ENCODE results near the gene BACE1. TPM values are rescaled to one million over a fixed set of nuclear protein-coding genes. Genes with fewer than 3 reads are reported as not detected.

BACE1 gene
- polyA plus RNA-seq: 20.6 and 21.0 TPM in 2 replicates
- 21.2 and 26.9 TPM in 2 replicates for polyA minus RNA-seq

GRCh38 chr11:117316197-117316961, at the start of gene BACE1:
Gene BACE1, minus strand, starts transcription at chr11:117316256. Its CDS starts 461 bp downstream, at chr11:117315795.
- Histone ChIP-seq H3K27me3 (ENCODE audit: insufficient read depth, low read depth, low read length) (no peaks in the 10 kb centered on the region), H3K27ac (ENCODE audit: low read length) (peak within 1 kb of the TSS; percentile 8), H4K20me1 (ENCODE audit: insufficient read depth) (no peaks in the 10 kb centered on the region), H3K79me2 (replicated peaks; ENCODE audit: insufficient read depth, low read length) (no peaks in the 10 kb centered on the region), H3F3A (ENCODE audit: insufficient read depth, low read length, poor library complexity, severe bottlenecking) (no peaks in the 10 kb centered on the region), H3K4me3 (ENCODE audit: low read length) (peak within 1 kb of the TSS; percentile 92), H3K4me2 (ENCODE audit: low read length) (peak within 1 kb of the TSS; percentile 72), H2AFZ (ENCODE audit: low read depth, low read length) (peak within 1 kb of the TSS; percentile 91), H3K36me3 (ENCODE audit: insufficient read depth, low read length) (no peaks in the 10 kb centered on the region), H3K9ac (ENCODE audit: low read length) (peak within 1 kb of the TSS; percentile 79), H3K9me2 (ENCODE audit: insufficient read depth, low read length) (no peaks in the 10 kb centered on the region), H3K9me3 (ENCODE audit: low read length) (no peaks in the 10 kb centered on the region)
- peak; percentile 57 for TF ChIP-seq CTCF (IDR thresholded peaks at IDR 0.05; ENCODE audit: poor library complexity, severe bottlenecking)
- peak; percentile 57 for TF ChIP-seq REST (IDR thresholded peaks at IDR 0.05; ENCODE audit: borderline replicate concordance)
- TF ChIP-seq MXI1 (conservative IDR thresholded peaks at IDR 0.05; ENCODE audit: poor library complexity, severe bottlenecking): peak; percentile 34
- no peak for TF ChIP-seq EZH2 (IDR thresholded peaks at IDR 0.05; ENCODE audit: borderline replicate concordance, insufficient read depth, low read length, poor library complexity, severe bottlenecking)
- TF ChIP-seq EP300 (conservative IDR thresholded peaks at IDR 0.05; ENCODE audit: poor library complexity, severe bottlenecking): no peak
- TF ChIP-seq SMC3 (conservative IDR thresholded peaks at IDR 0.05; ENCODE audit: poor library complexity): peak; percentile 43
- TF ChIP-seq POLR2AphosphoS5 (IDR thresholded peaks at IDR 0.05): peak; percentile 46
- TF ChIP-seq RAD21 (conservative IDR thresholded peaks at IDR 0.05): peak; percentile 46
- peak; percentile 37 for TF ChIP-seq TAF1 (IDR thresholded peaks at IDR 0.05; ENCODE audit: low read depth)

GRCh38 chr11:117361432-117361831, 45.4 kb upstream of the BACE1 start:
- Histone ChIP-seq H2AFZ (ENCODE audit: low read depth, low read length) (no peak overlapping the region), H3F3A (ENCODE audit: insufficient read depth, low read length, poor library complexity, severe bottlenecking) (no peaks in the 10 kb centered on the region), H3K4me3 (ENCODE audit: low read length) (no peak overlapping the region), H4K20me1 (ENCODE audit: insufficient read depth) (no peaks in the 10 kb centered on the region), H3K79me2 (replicated peaks; ENCODE audit: insufficient read depth, low read length) (no peaks in the 10 kb centered on the region), H3K27me3 (ENCODE audit: insufficient read depth, low read depth, low read length) (no peaks in the 10 kb centered on the region), H3K9me2 (ENCODE audit: insufficient read depth, low read length) (no peaks in the 10 kb centered on the region), H3K9me3 (ENCODE audit: low read length) (no peaks in the 10 kb centered on the region), H3K36me3 (ENCODE audit: insufficient read depth, low read length) (no peaks in the 10 kb centered on the region), H3K4me2 (ENCODE audit: low read length) (no peak overlapping the region), H3K9ac (ENCODE audit: low read length) (no peak overlapping the region), H3K27ac (ENCODE audit: low read length) (no peak overlapping the region)
- TF ChIP-seq MXI1 (conservative IDR thresholded peaks at IDR 0.05; ENCODE audit: poor library complexity, severe bottlenecking): no peak
- TF ChIP-seq RAD21 (conservative IDR thresholded peaks at IDR 0.05): no peak
- no peak for TF ChIP-seq REST (IDR thresholded peaks at IDR 0.05; ENCODE audit: borderline replicate concordance)
- TF ChIP-seq CTCF (IDR thresholded peaks at IDR 0.05; ENCODE audit: poor library complexity, severe bottlenecking): no peak
- TF ChIP-seq EP300 (conservative IDR thresholded peaks at IDR 0.05; ENCODE audit: poor library complexity, severe bottlenecking): no peak
- TF ChIP-seq TAF1 (IDR thresholded peaks at IDR 0.05; ENCODE audit: low read depth): no peak
- TF ChIP-seq POLR2AphosphoS5 (IDR thresholded peaks at IDR 0.05): no peak
- no peak for TF ChIP-seq EZH2 (IDR thresholded peaks at IDR 0.05; ENCODE audit: borderline replicate concordance, insufficient read depth, low read length, poor library complexity, severe bottlenecking)

All from neural cell (in vitro differentiated cells).